H1 (cell line): ENCODE data around the gene ROR1. TPM values are rescaled to one million over a fixed set of nuclear protein-coding genes. Genes with fewer than 3 reads are reported as not detected.

Experiments used
- RNF2 ChIP-seq: fragments of 200-900, 300-1000 bp; sonication (generic); IDR thresholded peaks from 2 replicates; pipeline ENCODE4 v1.7.1; 2016; ENCODE audit warnings: borderline replicate concordance, low read depth, mild to moderate bottlenecking, antibody characterized with exemption, low read length; ENCODE audit not compliant: poor library complexity, severe bottlenecking; ENCODE audit errors: missing control alignments
- polyA plus RNA-seq, 7 experiments: library from polyadenylated mRNA; depleted of rRNA in 3 of 7; stranded (reverse) in 5 of 7; unstranded in 2 of 7; fragments of >200 nt in 5 of 7; fragments of 200-250 nt in 2 of 7; gene quantifications; 1 replicate in 5 of 7; 2 replicates in 1 of 7; 4 replicates in 1 of 7; pipeline versions ENCODE4 v1.2.1 to v1.2.3, GENCODE V29; 2011 to 2013; ENCODE audit warnings: missing spikeins in 2 of 7, mixed read lengths in 2 of 7
- total RNA-seq: library from RNA; stranded (reverse); fragmentation: NEBNext Ultra II Directional; extraction: Animal tissue kit (Norgen Biotek cat#: 25700); gene quantifications from 2 replicates; pipeline ENCODE4 v1.2.1, GENCODE V29; 2021

The ROR1 gene
- total and polyA plus RNA-seq, 2 of the 8 experiments (the other 6 are each of a cell fraction or from before 2014, with no cell fraction given): 33.6 to 73.6 TPM

GRCh38 chr1:63833363-63834119 lies 59.7 kb downstream of the ROR1 start (continued):
- no peak for TF ChIP-seq RNF2
